Esophagus muscularis mucosa (tissue), 4 donors: ENCODE measurements around the gene PEG3. TPM values are rescaled to one million over a fixed set of nuclear protein-coding genes. Genes with fewer than 3 reads are reported as not detected.
"Not testable (repeated sequence)": the region's sequence is repeated elsewhere in the genome, so short reads cannot be mapped to it uniquely, and the experiment has no call there.

Experiments
- DNase-seq: peaks from one replicate; pipeline ENCODE4 v3.0.0-alpha.2; 2017; ENCODE audit errors: extremely low spot score
- H3K27ac ChIP-seq, 4 donors: fragments of 200-600 bp; sonication (generic); replicated peaks in 1 of 4; 1 replicate in 3 of 4; 2 replicates in 1 of 4; pipeline ENCODE4 v1.5.1; 2016 to 2019; ENCODE audit warnings: mild to moderate bottlenecking in 1 of 4
- H3K27me3 ChIP-seq, 4 donors: fragments of 200-600 bp; sonication (generic); one replicate each; pipeline versions ENCODE4 v1.5.1 to v1.6.0; 2016 to 2019
- H3K36me3 ChIP-seq, 4 donors: fragments of 200-600 bp; sonication (generic); one replicate each; pipeline ENCODE4 v1.5.1; 2016 to 2019
- H3K4me1 ChIP-seq, 4 donors: fragments of 200-600 bp; sonication (generic); one replicate each; pipeline ENCODE4 v1.5.1; 2016 to 2019
- H3K4me3 ChIP-seq, 4 donors: fragments of 200-600 bp; sonication (generic); 1 replicate in 2 of 4; 2 replicates in 2 of 4; pipeline ENCODE4 v1.5.1; 2016 to 2019; ENCODE audit warnings: mild to moderate bottlenecking in 4 of 4, moderate library complexity in 1 of 4
- H3K9me3 ChIP-seq, 4 donors: fragments of 200-600 bp; sonication (generic); 1 replicate in 3 of 4; 2 replicates in 1 of 4; pipeline ENCODE4 v1.5.1; 2016 to 2019
- CTCF ChIP-seq, 3 experiments: fragments of 200-600 bp in 2 of 3; fragments of 450-650 bp in 1 of 3; sonication (generic) in 2 of 3; IDR thresholded peaks; one replicate each; pipeline ENCODE4 v1.5.1; 2017 to 2019; ENCODE audit warnings: antibody characterized with exemption in 3 of 3, mild to moderate bottlenecking in 2 of 3, moderate library complexity in 1 of 3
- EP300 ChIP-seq: sonication (generic); formaldehyde crosslinking; IDR thresholded peaks from one replicate; pipeline ENCODE4 v1.6.1; 2017; ENCODE audit warnings: antibody characterized with exemption
- POLR2A ChIP-seq: fragments of 450-650 bp; IDR thresholded peaks from one replicate; pipeline ENCODE4 v1.6.1; 2017; ENCODE audit warnings: antibody characterized with exemption, moderate library complexity, mild to moderate bottlenecking, low read depth
- POLR2AphosphoS5 ChIP-seq, 2 donors: sonication (generic); formaldehyde crosslinking; IDR thresholded peaks; one replicate each; pipeline ENCODE4 v1.6.1; 2017; ENCODE audit warnings: antibody characterized with exemption in 2 of 2
- WGBS: methylation state at CpG from one replicate; pipeline ENCODE4 v1.1.5; 2018; 5-methylcytosine and 5-hydroxymethylcytosine counted together
- intact Hi-C: fragments of 100-400 bp; cut with DNase I; formaldehyde crosslinking; loops from one replicate; pipeline ENCODE4 v1.15.1; 2023
- total RNA-seq, 4 donors: library from RNA; depleted of rRNA; stranded (reverse); fragments of >200 nt; gene quantifications; one replicate each; pipeline versions ENCODE4 v1.1.0 to v1.2.1, GENCODE V29; 2016

The PEG3 gene
- total RNA-seq, 4 donors from 2014 or later, result 9.8 to 13.7 (median 10.4) TPM

- WGBS, result 8% methylated on average over 2 of the region's 2 CpGs
- H3K9me3 ChIP-seq, result peaks cover 0 to 8% (median 4%) of the 10 kb centered on the region in 4 donors
- no peak overlapping the region for H3K4me3 ChIP-seq
- no peak for TF ChIP-seq POLR2AphosphoS5 (IDR thresholded peaks at IDR 0.05)
- no peak overlapping the region for H3K27ac ChIP-seq
- no peak for DNase-seq
- intact Hi-C loops, result no loop called here
- peaks cover 0 to 13% (median 0%) of the 10 kb centered on the region in 4 donors for H3K27me3 ChIP-seq
- no peaks in the 10 kb centered on the region for H3K36me3 ChIP-seq
- no peaks in the 10 kb centered on the region for H3K4me1 ChIP-seq
Observed at GRCh38 chr19:56866538-56866937, 26.0 kb upstream of the PEG3 start.

- peaks cover 0 to 8% (median 4%) of the 10 kb centered on the region in 4 donors for H3K9me3 ChIP-seq
- H3K36me3 ChIP-seq, result no peaks in the 10 kb centered on the region
- WGBS, result 69% methylated on average over 33 of the region's 50 CpGs
- peaks cover 0 to 14% (median 0%) of the 10 kb centered on the region in 4 donors for H3K27me3 ChIP-seq
- H3K4me1 ChIP-seq, result no peaks in the 10 kb centered on the region
- DNase-seq, result no peak
- H3K4me3 ChIP-seq, result no peak overlapping the region
- intact Hi-C loops, result no loop called here
- TF ChIP-seq CTCF (IDR thresholded peaks at IDR 0.05) (no peak), POLR2A (no peak), EP300 (no peak), POLR2AphosphoS5 (IDR thresholded peaks at IDR 0.05) (no peak)
- H3K27ac ChIP-seq, result no peak overlapping the region
Observed at GRCh38 chr19:56864443-56865125, 24.1 kb upstream of the PEG3 start.

- no peak overlapping the region for H3K4me3 ChIP-seq
- no peaks in the 10 kb centered on the region for H3K36me3 ChIP-seq
- H3K27me3 ChIP-seq, result peaks cover 0 to 14% (median 0%) of the 10 kb centered on the region in 4 donors
- H3K27ac ChIP-seq, result no peak overlapping the region
- intact Hi-C loops, result no loop called here
- peaks cover 0 to 8% (median 4%) of the 10 kb centered on the region in 4 donors for H3K9me3 ChIP-seq
- no peak for DNase-seq
- no peak for TF ChIP-seq CTCF (IDR thresholded peaks at IDR 0.05)
- TF ChIP-seq EP300, result no peak
- no peak for TF ChIP-seq POLR2A
- no peak for TF ChIP-seq POLR2AphosphoS5 (IDR thresholded peaks at IDR 0.05)
- 81% methylated on average over 4 of the region's 4 CpGs for WGBS
- H3K4me1 ChIP-seq, result no peaks in the 10 kb centered on the region
Observed at GRCh38 chr19:56862741-56863140, 22.2 kb upstream of the PEG3 start.

- H3K36me3 ChIP-seq, H3K4me3 ChIP-seq, H3K9me3 ChIP-seq, DNase-seq, H3K27ac ChIP-seq, H3K4me1 ChIP-seq, intact Hi-C loops: not testable (repeated sequence)
- WGBS, result 95% methylated on average over 10 of the region's 10 CpGs
- H3K27me3 ChIP-seq, result peaks cover 0 to 14% (median 0%) of the 10 kb centered on the region in 4 donors
Observed at GRCh38 chr19:56860409-56860808, 19.9 kb upstream of the PEG3 start.

- no peaks in the 10 kb centered on the region for H3K9me3 ChIP-seq
- TF ChIP-seq EP300, result no peak
- no peak for TF ChIP-seq POLR2AphosphoS5 (IDR thresholded peaks at IDR 0.05)
- no peak overlapping the region for H3K4me3 ChIP-seq
- H3K36me3 ChIP-seq, result no peaks in the 10 kb centered on the region
- no peak overlapping the region for H3K27ac ChIP-seq
- intact Hi-C loops, result no loop called here
- no peaks in the 10 kb centered on the region for H3K4me1 ChIP-seq
- WGBS, result 90% methylated on average over 4 of the region's 4 CpGs
- peaks cover 0 to 15% (median 0%) of the 10 kb centered on the region in 4 donors for H3K27me3 ChIP-seq
- no peak for DNase-seq
Observed at GRCh38 chr19:56858026-56858425, 17.5 kb upstream of the PEG3 start.

GRCh38 chr19:56856822-56857221, 16.3 kb upstream of the PEG3 start:
- peaks cover 0 to 12% (median 0%) of the 10 kb centered on the region in 4 donors for H3K27me3 ChIP-seq
- 49% methylated on average over 3 of the region's 3 CpGs for WGBS
- no peaks in the 10 kb centered on the region for H3K9me3 ChIP-seq
- intact Hi-C loops, result no loop called here
- no peak overlapping the region for H3K27ac ChIP-seq
- TF ChIP-seq CTCF (IDR thresholded peaks at IDR 0.05), result no peak
- TF ChIP-seq POLR2A, result no peak
- no peak for TF ChIP-seq POLR2AphosphoS5 (IDR thresholded peaks at IDR 0.05)
- no peak for TF ChIP-seq EP300
- H3K4me1 ChIP-seq, result no peaks in the 10 kb centered on the region
- H3K4me3 ChIP-seq, result no peak overlapping the region
- no peak for DNase-seq
- no peaks in the 10 kb centered on the region for H3K36me3 ChIP-seq

GRCh38 chr19:56852361-56852760, 11.8 kb upstream of the PEG3 start:
- DNase-seq, H3K4me1 ChIP-seq, H3K27me3 ChIP-seq, H3K9me3 ChIP-seq, H3K27ac ChIP-seq, intact Hi-C loops, H3K36me3 ChIP-seq, H3K4me3 ChIP-seq: not testable (repeated sequence)
- 98% methylated on average over 2 of the region's 2 CpGs for WGBS
